Neural progenitor cell (in vitro differentiated cells): Measurements from ENCODE around the gene LYRM4.

ENCODE experiments used
- EZH2 ChIP-seq: fragments of 200-600 bp; sonication (generic); IDR thresholded peaks from 2 replicates; pipeline ENCODE4 v1.6.1; 2017; ENCODE audit warnings: antibody characterized with exemption, mild to moderate bottlenecking, moderate library complexity
- EZH2phosphoT487 ChIP-seq: fragments of 200-600 bp; sonication (generic); IDR thresholded peaks from 2 replicates; pipeline ENCODE4 v1.6.1; 2017; ENCODE audit warnings: antibody characterized with exemption
- TF ChIP-seq, protein P1 (sequence below): fragments of 200-600 bp; sonication (generic); IDR thresholded peaks from 2 replicates; pipeline ENCODE4 v1.5.1; 2017; ENCODE audit warnings: antibody characterized with exemption, mild to moderate bottlenecking

- TF ChIP-seq, protein P1, sequence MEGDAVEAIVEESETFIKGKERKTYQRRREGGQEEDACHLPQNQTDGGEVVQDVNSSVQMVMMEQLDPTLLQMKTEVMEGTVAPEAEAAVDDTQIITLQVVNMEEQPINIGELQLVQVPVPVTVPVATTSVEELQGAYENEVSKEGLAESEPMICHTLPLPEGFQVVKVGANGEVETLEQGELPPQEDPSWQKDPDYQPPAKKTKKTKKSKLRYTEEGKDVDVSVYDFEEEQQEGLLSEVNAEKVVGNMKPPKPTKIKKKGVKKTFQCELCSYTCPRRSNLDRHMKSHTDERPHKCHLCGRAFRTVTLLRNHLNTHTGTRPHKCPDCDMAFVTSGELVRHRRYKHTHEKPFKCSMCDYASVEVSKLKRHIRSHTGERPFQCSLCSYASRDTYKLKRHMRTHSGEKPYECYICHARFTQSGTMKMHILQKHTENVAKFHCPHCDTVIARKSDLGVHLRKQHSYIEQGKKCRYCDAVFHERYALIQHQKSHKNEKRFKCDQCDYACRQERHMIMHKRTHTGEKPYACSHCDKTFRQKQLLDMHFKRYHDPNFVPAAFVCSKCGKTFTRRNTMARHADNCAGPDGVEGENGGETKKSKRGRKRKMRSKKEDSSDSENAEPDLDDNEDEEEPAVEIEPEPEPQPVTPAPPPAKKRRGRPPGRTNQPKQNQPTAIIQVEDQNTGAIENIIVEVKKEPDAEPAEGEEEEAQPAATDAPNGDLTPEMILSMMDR, result no peak
- TF ChIP-seq EZH2 (no peak), EZH2phosphoT487 (no peak)
Measured at GRCh38 chr6:5290500-5290899, 29.8 kb upstream of the LYRM4 start.
